HUES6 (cell line): ENCODE results near the gene RNF7.

Experiments used
- H3K27ac ChIP-seq: 2 replicates; pipeline ENCODE4 v1.7.0; 2013; ENCODE audit warnings: low read depth, mild to moderate bottlenecking, low read length, inconsistent platforms
- H3K27me3 ChIP-seq: 2 replicates; pipeline ENCODE4 v1.6.1; 2013; ENCODE audit warnings: low read length; ENCODE audit not compliant: control insufficient read depth, insufficient read depth
- H3K36me3 ChIP-seq: 2 replicates; pipeline ENCODE4 v1.6.1; 2013; ENCODE audit warnings: low read length; ENCODE audit not compliant: control insufficient read depth, insufficient read depth
- H3K4me1 ChIP-seq: 2 replicates; pipeline ENCODE4 v1.6.1; 2013; ENCODE audit warnings: low read length; ENCODE audit not compliant: control insufficient read depth, insufficient read depth
- H3K4me3 ChIP-seq: 2 replicates; pipeline ENCODE4 v1.5.1; 2013; ENCODE audit warnings: low read depth, low read length
- H3K9ac ChIP-seq: one replicate; pipeline ENCODE4 v1.6.1; 2013; ENCODE audit warnings: mild to moderate bottlenecking, low read length
- H3K9me3 ChIP-seq: 2 replicates; pipeline ENCODE4 v1.6.1; 2013; ENCODE audit warnings: low read depth, low read length; ENCODE audit not compliant: control insufficient read depth, insufficient read depth

The RNF7 gene

DNA sequence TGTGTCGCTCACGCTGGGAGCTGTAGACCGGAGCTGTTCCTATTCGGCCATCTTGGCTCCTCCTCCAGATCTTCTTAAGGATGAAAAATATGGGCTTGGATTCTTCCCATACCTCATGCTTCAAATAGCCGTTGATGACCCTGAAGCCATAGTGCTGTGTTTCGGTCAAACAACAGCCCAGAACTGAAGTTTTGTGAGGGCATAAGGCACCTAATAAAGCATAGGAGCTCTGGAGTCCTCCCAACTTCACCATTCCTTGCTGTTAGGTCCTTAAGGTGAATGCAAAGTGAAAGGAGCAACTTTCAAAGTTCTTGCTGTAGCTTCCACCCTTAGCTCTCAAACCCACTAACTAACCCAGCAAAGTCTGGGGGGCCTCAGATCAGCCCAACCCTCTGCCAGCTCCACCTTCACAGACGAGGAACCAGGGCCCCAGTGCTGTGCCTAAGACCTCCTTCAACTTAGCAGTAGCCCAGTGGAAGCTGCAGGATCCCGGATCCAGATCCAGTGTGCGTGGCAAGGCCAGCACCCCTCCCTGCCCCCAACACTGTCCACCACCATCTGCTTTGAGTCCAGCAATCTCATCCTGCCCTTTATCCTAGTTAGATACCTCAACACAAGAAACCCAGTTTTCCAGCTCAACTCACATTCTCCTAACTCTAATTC lies 25.1 kb downstream of the RNF7 start, which contains the start of gene GRK7:
Gene GRK7 (plus strand): TSS at position 321 of the 663 bp plus-strand sequence. CDS start 14,877 bp downstream, outside the sequence.
- H3K27ac ChIP-seq = 0 out of 2 replicates have a peak within 1 kb of the TSS, but pooled peaks have one; percentile 18
- no peaks in the 10 kb centered on the region for H3K27me3 ChIP-seq
- peak within 1 kb of the TSS; percentile 61 for H3K4me3 ChIP-seq
- H3K9ac ChIP-seq = peak within 1 kb of the TSS; percentile 86
- no peaks in the 10 kb centered on the region for H3K36me3 ChIP-seq
- H3K9me3 ChIP-seq = peaks cover 14% of the 10 kb centered on the region
- peaks cover 5% of the 10 kb centered on the region for H3K4me1 ChIP-seq

- no peak overlapping the region for H3K9ac ChIP-seq
- H3K27me3 ChIP-seq = no peaks in the 10 kb centered on the region
- no peaks in the 10 kb centered on the region for H3K36me3 ChIP-seq
- no peak overlapping the region for H3K27ac ChIP-seq
- H3K4me3 ChIP-seq = no peak overlapping the region
- peaks cover 5% of the 10 kb centered on the region for H3K4me1 ChIP-seq
- H3K9me3 ChIP-seq = peaks cover 14% of the 10 kb centered on the region
Observed at GRCh38 chr3:141764045-141764444, 25.9 kb downstream of the RNF7 start.

- no peaks in the 10 kb centered on the region for H3K36me3 ChIP-seq
- H3K4me3 ChIP-seq = no peak overlapping the region
- peaks cover 14% of the 10 kb centered on the region for H3K9me3 ChIP-seq
- H3K27ac ChIP-seq = no peak overlapping the region
- H3K4me1 ChIP-seq = peaks cover 8% of the 10 kb centered on the region
- H3K9ac ChIP-seq = no peak overlapping the region
- H3K27me3 ChIP-seq = no peaks in the 10 kb centered on the region
Observed at GRCh38 chr3:141764465-141764864, 26.4 kb downstream of the RNF7 start.

DNA sequence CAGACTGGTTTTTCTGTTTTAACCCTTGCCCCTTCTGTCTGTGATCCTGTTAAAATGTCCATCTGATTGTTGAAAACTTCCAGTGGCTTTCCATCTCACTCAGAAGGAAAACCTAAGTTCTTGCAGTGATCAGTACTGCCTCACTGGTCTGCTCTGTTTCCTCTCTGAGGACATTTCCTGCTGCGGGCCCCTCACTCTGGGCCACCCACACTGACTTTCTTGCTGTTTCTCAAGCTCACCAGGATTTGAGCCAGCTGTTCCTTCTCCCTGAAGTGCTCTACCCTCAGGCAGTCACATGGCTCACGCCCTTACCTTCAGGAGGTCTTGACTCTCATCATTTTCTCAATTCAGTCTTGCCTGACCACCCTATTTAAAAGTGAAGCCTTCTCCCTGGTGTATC lies 26.9 kb downstream of the RNF7 start:
- no peak overlapping the region for H3K4me3 ChIP-seq
- H3K36me3 ChIP-seq = no peaks in the 10 kb centered on the region
- H3K27ac ChIP-seq = no peak overlapping the region
- H3K9ac ChIP-seq = no peak overlapping the region
- peaks cover 8% of the 10 kb centered on the region for H3K4me1 ChIP-seq
- H3K27me3 ChIP-seq = no peaks in the 10 kb centered on the region
- H3K9me3 ChIP-seq = peaks cover 14% of the 10 kb centered on the region

GRCh38 chr3:141767066-141767465 lies 29.0 kb downstream of the RNF7 start:
- Histone ChIP-seq H3K9ac (no peak overlapping the region), H3K27ac (no peak overlapping the region)

GRCh38 chr3:141769221-141769894 lies 31.3 kb downstream of the RNF7 start:
- H3K27ac ChIP-seq = no peak overlapping the region
- H3K9me3 ChIP-seq = peaks cover under 1% of the 10 kb centered on the region; the same call in 1 of the 2 replicates
- no peaks in the 10 kb centered on the region for H3K36me3 ChIP-seq
- no peak overlapping the region for H3K4me3 ChIP-seq
- H3K9ac ChIP-seq = no peak overlapping the region
- no peaks in the 10 kb centered on the region for H3K27me3 ChIP-seq
- peaks cover 2% of the 10 kb centered on the region; the same call in 1 of the 2 replicates for H3K4me1 ChIP-seq

More at GRCh38 chr3:141767066-141767465, 29.0 kb downstream of the RNF7 start:
- H3K4me1 ChIP-seq = peaks cover 8% of the 10 kb centered on the region
- no peak overlapping the region for H3K4me3 ChIP-seq
- no peaks in the 10 kb centered on the region for H3K27me3 ChIP-seq
- no peaks in the 10 kb centered on the region for H3K36me3 ChIP-seq
- peaks cover 14% of the 10 kb centered on the region for H3K9me3 ChIP-seq

- no peaks in the 10 kb centered on the region for H3K9me3 ChIP-seq
- H3K4me1 ChIP-seq = peaks cover 2% of the 10 kb centered on the region; the same call in 1 of the 2 replicates
- no peak overlapping the region for H3K4me3 ChIP-seq
- no peak overlapping the region for H3K9ac ChIP-seq
- H3K27me3 ChIP-seq = no peaks in the 10 kb centered on the region
- H3K36me3 ChIP-seq = no peaks in the 10 kb centered on the region
- no peak overlapping the region for H3K27ac ChIP-seq
Observed at GRCh38 chr3:141773676-141774075, 35.6 kb downstream of the RNF7 start.

- Histone ChIP-seq H3K9ac (no peak overlapping the region), H3K9me3 (no peaks in the 10 kb centered on the region), H3K4me1 (no peaks in the 10 kb centered on the region), H3K27ac (no peak overlapping the region), H3K27me3 (no peaks in the 10 kb centered on the region), H3K4me3 (no peak overlapping the region), H3K36me3 (no peaks in the 10 kb centered on the region)
Observed at GRCh38 chr3:141776376-141776775, 38.3 kb downstream of the RNF7 start.

GRCh38 chr3:141776885-141777284 lies 38.8 kb downstream of the RNF7 start:
- no peaks in the 10 kb centered on the region for H3K36me3 ChIP-seq
- no peak overlapping the region for H3K4me3 ChIP-seq
- H3K27ac ChIP-seq = no peak overlapping the region
- H3K9ac ChIP-seq = no peak overlapping the region
- no peaks in the 10 kb centered on the region for H3K9me3 ChIP-seq
- no peaks in the 10 kb centered on the region for H3K27me3 ChIP-seq
- no peaks in the 10 kb centered on the region for H3K4me1 ChIP-seq

- H3K27ac ChIP-seq = no peak overlapping the region
- H3K9ac ChIP-seq = no peak overlapping the region
- H3K9me3 ChIP-seq = no peaks in the 10 kb centered on the region
- H3K27me3 ChIP-seq = no peaks in the 10 kb centered on the region
- H3K4me3 ChIP-seq = no peak overlapping the region
- H3K4me1 ChIP-seq = no peaks in the 10 kb centered on the region; the same call in 1 of the 2 replicates
- no peaks in the 10 kb centered on the region for H3K36me3 ChIP-seq
Observed at GRCh38 chr3:141777957-141778813, 40.1 kb downstream of the RNF7 start.
